ENCODE data around the gene JARID2. TPM values are rescaled to one million over a fixed set of nuclear protein-coding genes. Genes with fewer than 3 reads are reported as not detected.

JARID2 gene
- total RNA-seq, 4 donors from 2014 or later, result 11.6 to 22.5 (median 16.4) TPM

- TF ChIP-seq CTCF (IDR thresholded peaks at IDR 0.05 in 4 of 5, conservative IDR thresholded peaks at IDR 0.05 in 1 of 5) (no peak), POLR2A (IDR thresholded peaks at IDR 0.05) (no peak)
- intact Hi-C loops (cut with DNase I; ENCODE audit: low total_unique reads), result no loop called here
- no peaks in the 10 kb centered on the region for H3K9me3 ChIP-seq
- no peaks in the 10 kb centered on the region for H3K36me3 ChIP-seq
- DNase-seq, result no peak
- H3K27ac ChIP-seq, result no peak overlapping the region
- no peak for ATAC-seq
- in situ Hi-C loops (cut with MboI; ENCODE audit: low sequenced_read_pairs in 4 of 4), result no loop called here
- no peak overlapping the region for H3K4me3 ChIP-seq
- peaks cover 0 to 5% of the 10 kb centered on the region in 2 donors for H3K4me1 ChIP-seq
- H3K27me3 ChIP-seq, result no peaks in the 10 kb centered on the region
Observed at GRCh38 chr6:15544321-15544900, 298.5 kb downstream of the JARID2 start.

DNA sequence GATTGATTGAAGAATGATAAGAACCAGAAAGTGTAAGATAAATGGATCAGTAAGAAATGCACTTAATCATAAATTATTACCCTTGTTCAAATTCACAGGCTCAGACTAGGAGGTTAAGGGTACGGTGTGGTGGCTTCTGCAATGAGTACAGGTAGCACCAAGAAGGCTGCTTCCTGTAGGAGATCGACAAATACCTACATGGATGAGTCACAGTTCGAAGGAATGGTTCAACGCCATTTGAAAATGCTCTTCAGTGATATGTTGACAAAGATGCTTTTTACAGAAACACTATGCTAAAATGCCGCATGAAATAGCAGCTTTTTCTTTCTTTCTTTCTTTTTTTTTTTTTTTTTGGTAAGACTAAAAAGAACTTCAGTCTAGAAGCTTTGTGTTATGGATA lies 300.7 kb downstream of the JARID2 start:
- Histone ChIP-seq H3K4me1 (peaks cover 8 to 15% of the 10 kb centered on the region in 2 donors), H3K27me3 (no peaks in the 10 kb centered on the region), H3K4me3 (no peak overlapping the region), H3K9me3 (no peaks in the 10 kb centered on the region), H3K27ac (no peak overlapping the region), H3K36me3 (no peaks in the 10 kb centered on the region)
- ATAC-seq (no peak), DNase-seq (no peak)
- intact Hi-C loops (cut with DNase I; ENCODE audit: low total_unique reads), result no loop called here
- in situ Hi-C loops (cut with MboI; ENCODE audit: low sequenced_read_pairs in 4 of 4), result no loop called here
- TF ChIP-seq CTCF (IDR thresholded peaks at IDR 0.05 in 4 of 5, conservative IDR thresholded peaks at IDR 0.05 in 1 of 5) (no peak), POLR2A (IDR thresholded peaks at IDR 0.05) (no peak)

DNA sequence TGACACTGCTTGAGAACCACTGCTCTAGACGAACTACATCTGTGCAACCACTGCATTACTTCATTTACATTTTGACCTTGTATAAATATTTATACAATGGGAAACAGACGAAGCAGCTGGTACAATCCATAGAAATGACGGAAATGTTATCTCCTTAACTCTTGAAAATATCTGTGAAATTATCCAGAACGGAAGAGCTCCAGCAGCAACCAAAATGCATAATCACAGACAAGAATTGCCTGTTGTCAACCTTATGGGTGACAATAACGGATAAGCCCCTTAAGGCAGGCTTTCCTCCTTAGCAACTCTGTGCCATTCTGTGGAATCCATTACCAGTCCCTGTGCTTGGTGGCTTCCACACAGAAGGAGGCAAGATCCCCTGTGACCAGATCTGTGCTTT lies 301.5 kb downstream of the JARID2 start:
- in situ Hi-C loops (cut with MboI; ENCODE audit: low sequenced_read_pairs in 4 of 4), result no loop called here
- no peaks in the 10 kb centered on the region for H3K9me3 ChIP-seq
- intact Hi-C loops (cut with DNase I; ENCODE audit: low total_unique reads), result no loop called here
- TF ChIP-seq POLR2A (IDR thresholded peaks at IDR 0.05) (no peak), CTCF (IDR thresholded peaks at IDR 0.05 in 4 of 5, conservative IDR thresholded peaks at IDR 0.05 in 1 of 5) (no peak)
- H3K27me3 ChIP-seq, result no peaks in the 10 kb centered on the region
- H3K4me1 ChIP-seq, result peaks cover 16 to 22% of the 10 kb centered on the region in 2 donors
- no peak overlapping the region for H3K4me3 ChIP-seq
- DNase-seq (no peak), ATAC-seq (no peak)
- no peaks in the 10 kb centered on the region for H3K36me3 ChIP-seq
- H3K27ac ChIP-seq, result no peak overlapping the region

GRCh38 chr6:15549371-15549770 lies 303.5 kb downstream of the JARID2 start:
- Histone ChIP-seq H3K27ac (no peak overlapping the region), H3K36me3 (no peaks in the 10 kb centered on the region), H3K9me3 (no peaks in the 10 kb centered on the region), H3K4me3 (no peak overlapping the region), H3K27me3 (no peaks in the 10 kb centered on the region), H3K4me1 (peaks cover 16 to 22% of the 10 kb centered on the region in 2 donors)
- intact Hi-C loops (cut with DNase I; ENCODE audit: low total_unique reads), result no loop called here
- in situ Hi-C loops (cut with MboI; ENCODE audit: low sequenced_read_pairs in 4 of 4), result no loop called here
- no peak for TF ChIP-seq POLR2A (IDR thresholded peaks at IDR 0.05)
- no peak for TF ChIP-seq CTCF (IDR thresholded peaks at IDR 0.05 in 4 of 5, conservative IDR thresholded peaks at IDR 0.05 in 1 of 5)
- no peak for DNase-seq
- no peak for ATAC-seq

Measured in gastrocnemius medialis (tissue), 4 donors.